ENCODE data around the gene WDR4.
"Not testable (repeated sequence)": the region's sequence is repeated elsewhere in the genome, so short reads cannot be mapped to it uniquely, and the experiment has no call there.

Gene WDR4

GRCh38 chr21:42806509-42807140, 72.7 kb downstream of the WDR4 start:
- no peak overlapping the region for H3K4me3 ChIP-seq (replicated peaks; ENCODE audit: low read depth, low read length)
- no peak for DNase-seq (ENCODE audit: low read depth)
- TF ChIP-seq CTCF (IDR thresholded peaks at IDR 0.05; ENCODE audit: low read length, missing control alignments), result no peak

GRCh38 chr21:42801616-42802015, 77.7 kb downstream of the WDR4 start:
- not testable (repeated sequence) for H3K4me3 ChIP-seq (replicated peaks; ENCODE audit: low read depth, low read length); DNase-seq (ENCODE audit: low read depth)

- DNase-seq (ENCODE audit: low read depth), result no peak
- no peak overlapping the region for H3K4me3 ChIP-seq (replicated peaks; ENCODE audit: low read depth, low read length)
- no peak for TF ChIP-seq CTCF (IDR thresholded peaks at IDR 0.05; ENCODE audit: low read length, missing control alignments)
Observed at GRCh38 chr21:42799948-42800347, 79.4 kb downstream of the WDR4 start.

GRCh38 chr21:42799516-42799915, 79.8 kb downstream of the WDR4 start:
- no peak overlapping the region for H3K4me3 ChIP-seq (replicated peaks; ENCODE audit: low read depth, low read length)
- no peak for DNase-seq (ENCODE audit: low read depth)
- TF ChIP-seq CTCF (IDR thresholded peaks at IDR 0.05; ENCODE audit: low read length, missing control alignments), result no peak
